ENCODE results near the gene HTRA1.
A peak's percentile ranks its signal among the peaks of the same experiment; 100 is the strongest.

The HTRA1 gene

DNA sequence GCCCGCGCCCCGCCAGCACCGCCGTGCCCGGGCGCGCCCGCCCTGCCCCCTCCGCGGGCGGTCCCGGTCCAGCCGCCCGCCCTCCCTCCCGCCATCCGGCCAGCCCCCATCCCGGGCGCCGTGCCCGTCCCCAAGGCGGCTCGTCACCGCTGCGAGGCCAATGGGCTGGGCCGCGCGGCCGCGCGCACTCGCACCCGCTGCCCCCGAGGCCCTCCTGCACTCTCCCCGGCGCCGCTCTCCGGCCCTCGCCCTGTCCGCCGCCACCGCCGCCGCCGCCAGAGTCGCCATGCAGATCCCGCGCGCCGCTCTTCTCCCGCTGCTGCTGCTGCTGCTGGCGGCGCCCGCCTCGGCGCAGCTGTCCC is at the start of gene HTRA1:
TSS of gene HTRA1 (plus strand) at position 187 of the 362 bp plus-strand sequence. CDS start at position 287, 100 bp downstream.
- peak; percentile 68 for DNase-seq (ENCODE audit: low spot score)
- CTCF ChIA-PET = interaction anchor here (1.6 kb wide), 1 partner anchor 104 kb away, joined by 9 read pairs; no protein-coding TSS in a partner anchor
- POLR2A ChIA-PET (ENCODE audit: low non-redundant PET) = interaction anchor here (1.1 kb wide), 1 partner anchor 30 kb away, joined by 3 read pairs; no protein-coding TSS in a partner anchor

DNA sequence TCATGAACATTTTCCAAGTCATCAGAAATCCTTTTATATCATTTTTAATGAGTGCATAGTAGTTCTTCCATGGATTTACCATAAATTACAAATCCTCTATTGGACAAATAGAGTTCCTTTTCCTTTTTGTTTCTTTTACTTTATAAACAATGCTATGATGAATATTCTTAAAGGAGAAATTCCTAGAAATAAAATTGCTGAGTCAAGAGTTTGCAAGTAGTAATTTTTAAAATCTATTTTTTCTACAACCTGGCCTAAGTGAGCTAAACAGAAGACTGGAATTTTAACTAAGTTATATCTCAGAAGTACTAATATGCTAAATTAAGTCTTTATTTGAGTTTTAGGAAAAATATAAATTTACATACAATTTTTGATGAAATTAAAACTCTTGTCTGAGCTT is 48.0 kb upstream of the HTRA1 start:
- H3K27ac ChIP-seq = no peak overlapping the region
- ChIA-PET POLR2A (ENCODE audit: low non-redundant PET) (no interaction called here), CTCF (interaction anchor here (0.6 to 1.1 kb wide), 3 partner anchors 34 to 789 kb away, joined by 3 to 4 read pairs (median 3); no protein-coding TSS in a partner anchor)
- DNase-seq (ENCODE audit: low spot score) = no peak
- no peak for TF ChIP-seq CTCF (conservative IDR thresholded peaks at IDR 0.05; ENCODE audit: low read depth)

More for the DNA sequence above, at the start of gene HTRA1:
- peak within 1 kb of the TSS; percentile 98 for H3K27ac ChIP-seq
- no peak for TF ChIP-seq CTCF (conservative IDR thresholded peaks at IDR 0.05; ENCODE audit: low read depth)

- H3K27ac ChIP-seq = peak overlapping the region; percentile 82
- no peak for DNase-seq (ENCODE audit: low spot score)
- TF ChIP-seq CTCF (conservative IDR thresholded peaks at IDR 0.05; ENCODE audit: low read depth) = no peak
- CTCF ChIA-PET = interaction anchor here (0.6 kb wide), 1 partner anchor 126 kb away, joined by 3 read pairs; no protein-coding TSS in a partner anchor
- POLR2A ChIA-PET (ENCODE audit: low non-redundant PET) = interaction anchor here (0.6 kb wide), 1 partner anchor 25 kb away, joined by 5 read pairs; no protein-coding TSS in a partner anchor
Observed at GRCh38 chr10:122417667-122418066, 43.7 kb upstream of the HTRA1 start.

DNA sequence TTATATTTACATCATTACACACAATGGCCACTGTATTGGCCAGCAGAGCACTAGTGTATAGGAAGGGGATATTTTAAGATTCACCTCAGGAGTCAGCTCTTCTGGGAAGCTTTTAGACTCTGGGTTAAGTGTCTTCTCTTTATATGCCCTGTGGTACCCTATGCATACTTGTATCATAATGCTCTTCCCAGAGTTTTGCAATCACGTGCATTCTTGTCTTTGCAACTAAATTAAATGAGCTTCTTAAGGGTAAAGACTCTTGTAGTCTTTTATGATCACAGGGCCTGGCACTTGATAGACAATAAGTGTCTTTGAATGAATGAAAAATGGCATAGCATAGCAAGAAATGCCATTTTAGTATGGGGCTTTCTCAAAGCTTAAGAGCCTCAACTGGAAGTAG is 42.3 kb upstream of the HTRA1 start:
- CTCF ChIA-PET = interaction anchor here (0.6 to 1.8 kb wide), 4 partner anchors 16 to 120 kb away, joined by 3 to 7 read pairs (median 6); no protein-coding TSS in a partner anchor
- POLR2A ChIA-PET (ENCODE audit: low non-redundant PET) = no interaction called here

DNA sequence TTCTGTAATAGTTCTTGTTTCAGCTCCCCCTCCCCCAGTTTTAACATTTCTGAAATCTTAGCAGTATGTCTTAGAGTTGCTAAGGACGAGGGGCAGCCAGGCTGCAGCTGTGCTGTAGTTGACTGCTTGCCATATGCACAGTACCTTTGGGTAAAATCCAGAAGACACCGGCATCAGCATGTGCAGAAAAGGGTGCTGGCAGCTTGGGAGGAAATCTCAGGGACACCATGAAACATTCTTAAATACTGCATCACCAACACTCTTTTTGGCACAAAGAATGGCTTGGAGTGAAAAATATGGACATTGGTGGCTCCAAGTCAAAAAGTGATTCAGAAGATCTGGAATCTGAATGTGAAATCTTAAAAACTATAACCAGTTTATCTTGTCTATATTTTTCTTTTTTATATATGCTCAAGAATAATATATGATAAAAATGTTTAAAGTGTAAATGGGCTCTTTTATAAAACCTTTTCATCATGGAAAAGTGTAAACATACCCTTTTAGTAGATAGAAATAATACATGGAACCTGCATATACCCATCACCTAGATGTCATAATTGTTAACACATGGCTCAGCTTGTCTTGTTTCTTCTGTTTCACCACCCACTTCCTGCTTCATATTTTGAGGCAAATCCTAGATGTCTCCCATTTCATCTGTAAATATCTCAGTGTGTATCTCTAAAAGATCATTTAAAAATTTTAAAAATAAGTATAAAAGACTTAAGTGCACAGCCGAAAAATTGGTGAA is 41.3 kb upstream of the HTRA1 start:
- DNase-seq (ENCODE audit: low spot score) = no peak
- POLR2A ChIA-PET (ENCODE audit: low non-redundant PET) = no interaction called here
- H3K27ac ChIP-seq = peak overlapping the region; percentile 99
- CTCF ChIA-PET = interaction anchor here (0.6 to 1.8 kb wide), 3 partner anchors 15 to 121 kb away, joined by 3 to 7 read pairs (median 5); no protein-coding TSS in a partner anchor
- TF ChIP-seq CTCF (conservative IDR thresholded peaks at IDR 0.05; ENCODE audit: low read depth) = no peak

More for the DNA sequence above, 42.3 kb upstream of the HTRA1 start:
- peak overlapping the region; percentile 99 for H3K27ac ChIP-seq
- no peak for DNase-seq (ENCODE audit: low spot score)
- no peak for TF ChIP-seq CTCF (conservative IDR thresholded peaks at IDR 0.05; ENCODE audit: low read depth)

DNA sequence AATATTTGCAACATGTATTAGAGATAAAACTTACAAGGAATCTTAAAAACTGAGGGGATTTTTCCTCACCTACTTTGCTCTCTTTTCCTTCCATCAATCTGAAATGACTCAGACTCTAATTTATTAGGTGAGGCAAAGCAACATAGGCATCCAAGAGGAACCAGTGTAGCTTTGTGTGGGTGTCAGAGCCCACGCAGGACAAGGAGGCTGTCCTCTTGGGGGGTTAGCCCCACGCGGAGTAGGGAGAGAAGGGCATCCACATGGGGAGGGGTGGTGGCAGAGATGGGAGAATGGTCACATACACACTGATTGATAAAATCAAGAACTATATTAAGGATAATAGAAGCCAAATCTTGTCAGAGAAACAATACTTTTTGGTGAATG is 40.7 kb upstream of the HTRA1 start:
- no peak for DNase-seq (ENCODE audit: low spot score)
- ChIA-PET POLR2A (ENCODE audit: low non-redundant PET) (no interaction called here), CTCF (no interaction called here)
- H3K27ac ChIP-seq = peak overlapping the region; percentile 99
- TF ChIP-seq CTCF (conservative IDR thresholded peaks at IDR 0.05; ENCODE audit: low read depth) = no peak

All from RWPE1 (cell line).